ENCODE data around the gene CELSR2. TPM values are rescaled to one million over a fixed set of nuclear protein-coding genes. Genes with fewer than 3 reads are reported as not detected.

The CELSR2 gene
- total and polyA plus RNA-seq, 2 donors (not counting 1 experiment from before 2014, with no cell fraction given): 0.57 to 2.7 TPM

GRCh38 chr1:109259674-109260557 is 10.6 kb downstream of the CELSR2 start:
- TF ChIP-seq EZH2 (IDR thresholded peaks at IDR 0.05; ENCODE audit: borderline replicate concordance, insufficient read depth, low read depth, low read length, poor library complexity, severe bottlenecking): no peak
- TF ChIP-seq, protein P1, sequence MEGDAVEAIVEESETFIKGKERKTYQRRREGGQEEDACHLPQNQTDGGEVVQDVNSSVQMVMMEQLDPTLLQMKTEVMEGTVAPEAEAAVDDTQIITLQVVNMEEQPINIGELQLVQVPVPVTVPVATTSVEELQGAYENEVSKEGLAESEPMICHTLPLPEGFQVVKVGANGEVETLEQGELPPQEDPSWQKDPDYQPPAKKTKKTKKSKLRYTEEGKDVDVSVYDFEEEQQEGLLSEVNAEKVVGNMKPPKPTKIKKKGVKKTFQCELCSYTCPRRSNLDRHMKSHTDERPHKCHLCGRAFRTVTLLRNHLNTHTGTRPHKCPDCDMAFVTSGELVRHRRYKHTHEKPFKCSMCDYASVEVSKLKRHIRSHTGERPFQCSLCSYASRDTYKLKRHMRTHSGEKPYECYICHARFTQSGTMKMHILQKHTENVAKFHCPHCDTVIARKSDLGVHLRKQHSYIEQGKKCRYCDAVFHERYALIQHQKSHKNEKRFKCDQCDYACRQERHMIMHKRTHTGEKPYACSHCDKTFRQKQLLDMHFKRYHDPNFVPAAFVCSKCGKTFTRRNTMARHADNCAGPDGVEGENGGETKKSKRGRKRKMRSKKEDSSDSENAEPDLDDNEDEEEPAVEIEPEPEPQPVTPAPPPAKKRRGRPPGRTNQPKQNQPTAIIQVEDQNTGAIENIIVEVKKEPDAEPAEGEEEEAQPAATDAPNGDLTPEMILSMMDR (IDR thresholded peaks at IDR 0.05): no peak
- H3K9ac ChIP-seq (ENCODE audit: low read length): no peak overlapping the region
- H2AFZ ChIP-seq (ENCODE audit: insufficient read depth, low read depth, low read length, poor library complexity, severe bottlenecking): no peak overlapping the region
- Mint-ChIP-seq H3K4me1 (peaks cover 4% of the 10 kb centered on the region), H3K27ac (no peak overlapping the region), H3K27me3 (peaks cover 9% of the 10 kb centered on the region), H3K9me3 (ENCODE audit: insufficient read depth) (no peaks in the 10 kb centered on the region), H3K4me3 (no peak overlapping the region)
- WGBS (ENCODE audit: insufficient coverage): 86% methylated on average over 5 of the region's 7 CpGs
- H3K4me2 ChIP-seq (replicated peaks; ENCODE audit: low read depth, low read length, poor library complexity, severe bottlenecking): no peak overlapping the region
- H3K4me1 ChIP-seq (ENCODE audit: control insufficient read depth in 2 of 2, insufficient read depth in 2 of 2, low read length in 2 of 2): peaks cover 0 to 3% of the 10 kb centered on the region in 2 donors
- DNase-seq: no peak
- no peak overlapping the region for H3K4me3 ChIP-seq (ENCODE audit: control extremely low read depth in 1 of 5, extremely low read depth in 1 of 5, insufficient read depth in 1 of 5, low read depth in 2 of 5, low read length in 4 of 5)
- no peak overlapping the region for H3K27ac ChIP-seq (ENCODE audit: low read length in 2 of 2)
- no peaks in the 10 kb centered on the region for H3K79me2 ChIP-seq (ENCODE audit: control insufficient read depth, insufficient read depth, low read length)
- H3K36me3 ChIP-seq (replicated peaks in 1 of 2; ENCODE audit: control extremely low read depth in 1 of 2, control insufficient read depth in 1 of 2, extremely low read depth in 1 of 2, insufficient read depth in 2 of 2, low read length in 1 of 2): no peaks in the 10 kb centered on the region
- ChIA-PET POLR2A (no interaction called here), CTCF (interaction anchor here (1.3 to 8.1 kb wide), 2 partner anchors 17 to 140 kb away, joined by 3 to 73 read pairs; no protein-coding TSS in a partner anchor)
- no peak for ATAC-seq (ENCODE audit: low read depth)
- intact Hi-C loops (cut with micrococcal nuclease): no loop called here
- no peaks in the 10 kb centered on the region for H4K20me1 ChIP-seq (ENCODE audit: control insufficient read depth, insufficient read depth, low read length, poor library complexity, severe bottlenecking)
- H3K27me3 ChIP-seq (replicated peaks in 1 of 4; ENCODE audit: control extremely low read depth in 1 of 4, control insufficient read depth in 3 of 4, insufficient read depth in 4 of 4, low read length in 3 of 4): peaks cover 0 to 4% (median 0%) of the 10 kb centered on the region in 4 experiments
- no peaks in the 10 kb centered on the region for H3K9me3 ChIP-seq (ENCODE audit: control extremely low read depth in 1 of 3, control insufficient read depth in 2 of 3, insufficient read depth in 1 of 3, low read length in 2 of 3)

GRCh38 chr1:109261006-109261405 is 11.7 kb downstream of the CELSR2 start:
- no peak for TF ChIP-seq EZH2 (IDR thresholded peaks at IDR 0.05; ENCODE audit: borderline replicate concordance, insufficient read depth, low read depth, low read length, poor library complexity, severe bottlenecking)
- TF ChIP-seq, protein P1 (IDR thresholded peaks at IDR 0.05): no peak
- H3K9ac ChIP-seq (ENCODE audit: low read length): no peak overlapping the region
- peaks cover 6% of the 10 kb centered on the region for H3K27me3 Mint-ChIP-seq
- H2AFZ ChIP-seq (ENCODE audit: insufficient read depth, low read depth, low read length, poor library complexity, severe bottlenecking): no peak overlapping the region
- ChIA-PET CTCF (interaction anchor here (8.1 kb wide), 1 partner anchor 139 kb away, joined by 73 read pairs; no protein-coding TSS in a partner anchor), POLR2A (no interaction called here)
- DNase-seq (no peak), ATAC-seq (ENCODE audit: low read depth) (no peak)
- H3K9me3 ChIP-seq (ENCODE audit: control extremely low read depth in 1 of 3, control insufficient read depth in 2 of 3, insufficient read depth in 1 of 3, low read length in 2 of 3): no peaks in the 10 kb centered on the region
- intact Hi-C loops (cut with micrococcal nuclease): no loop called here
- H3K36me3 ChIP-seq (replicated peaks in 1 of 2; ENCODE audit: control extremely low read depth in 1 of 2, control insufficient read depth in 1 of 2, extremely low read depth in 1 of 2, insufficient read depth in 2 of 2, low read length in 1 of 2): no peaks in the 10 kb centered on the region
- no peak overlapping the region for H3K4me3 ChIP-seq (ENCODE audit: control extremely low read depth in 1 of 5, extremely low read depth in 1 of 5, insufficient read depth in 1 of 5, low read depth in 2 of 5, low read length in 4 of 5)
- H3K4me1 ChIP-seq (ENCODE audit: control insufficient read depth in 2 of 2, insufficient read depth in 2 of 2, low read length in 2 of 2): peaks cover 0 to 3% of the 10 kb centered on the region in 2 donors
- no peak overlapping the region for H3K27ac Mint-ChIP-seq
- H3K4me1 Mint-ChIP-seq: peaks cover 4% of the 10 kb centered on the region
- 93% methylated on average over 16 of the region's 16 CpGs for WGBS (ENCODE audit: insufficient coverage)
- no peaks in the 10 kb centered on the region for H3K79me2 ChIP-seq (ENCODE audit: control insufficient read depth, insufficient read depth, low read length)
- H3K27me3 ChIP-seq (replicated peaks in 1 of 4; ENCODE audit: control extremely low read depth in 1 of 4, control insufficient read depth in 3 of 4, insufficient read depth in 4 of 4, low read length in 3 of 4): peaks cover 0 to 4% (median 0%) of the 10 kb centered on the region in 4 experiments
- H3K4me3 Mint-ChIP-seq: no peak overlapping the region
- H3K9me3 Mint-ChIP-seq (ENCODE audit: insufficient read depth): no peaks in the 10 kb centered on the region
- H4K20me1 ChIP-seq (ENCODE audit: control insufficient read depth, insufficient read depth, low read length, poor library complexity, severe bottlenecking): no peaks in the 10 kb centered on the region
- no peak overlapping the region for H3K27ac ChIP-seq (ENCODE audit: low read length in 2 of 2)
- H3K4me2 ChIP-seq (replicated peaks; ENCODE audit: low read depth, low read length, poor library complexity, severe bottlenecking): no peak overlapping the region

Data from B cell (primary cell).